Erythroblast (primary cell): ENCODE results near the gene HOMER1.
"Not testable (repeated sequence)": the region's sequence is repeated elsewhere in the genome, so short reads cannot be mapped to it uniquely, and the experiment has no call there.

ENCODE experiments used
- DNase-seq, 2 experiments: peaks; one replicate each; lab custom pipeline; 2025; lab: John Stamatoyannopoulos, UW
- GATA1 ChIP-seq: IDR thresholded peaks from 2 replicates; pipeline ENCODE4 v1.6.1; 2011; ENCODE audit warnings: low read depth, mild to moderate bottlenecking, control low read depth, low read length, moderate library complexity
- POLR2A ChIP-seq: IDR thresholded peaks from 2 replicates; pipeline ENCODE4 v1.6.1; 2011; ENCODE audit warnings: mild to moderate bottlenecking, low read length

The HOMER1 gene

DNA sequence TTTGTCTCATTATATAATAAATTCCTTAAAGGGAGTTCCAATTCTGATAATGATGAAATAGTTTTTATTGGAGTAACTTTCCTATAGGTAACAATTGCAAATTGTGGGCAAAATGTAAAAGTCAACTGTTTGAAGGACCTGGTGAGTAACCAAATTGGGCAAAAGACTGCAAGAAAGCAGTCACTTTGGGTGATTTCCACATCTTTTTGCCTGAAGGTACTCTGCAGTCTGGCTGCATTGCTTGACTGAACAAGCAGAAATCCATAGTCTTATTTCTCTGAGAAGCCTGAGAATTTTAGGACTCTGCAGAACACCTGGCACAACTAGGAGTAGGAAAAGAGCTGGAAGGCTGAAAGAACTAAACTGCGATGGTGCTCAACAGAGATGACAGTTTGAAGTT is 114.9 kb downstream of the HOMER1 start:
- no peak for DNase-seq
- TF ChIP-seq GATA1 (no peak), POLR2A (no peak)

DNA sequence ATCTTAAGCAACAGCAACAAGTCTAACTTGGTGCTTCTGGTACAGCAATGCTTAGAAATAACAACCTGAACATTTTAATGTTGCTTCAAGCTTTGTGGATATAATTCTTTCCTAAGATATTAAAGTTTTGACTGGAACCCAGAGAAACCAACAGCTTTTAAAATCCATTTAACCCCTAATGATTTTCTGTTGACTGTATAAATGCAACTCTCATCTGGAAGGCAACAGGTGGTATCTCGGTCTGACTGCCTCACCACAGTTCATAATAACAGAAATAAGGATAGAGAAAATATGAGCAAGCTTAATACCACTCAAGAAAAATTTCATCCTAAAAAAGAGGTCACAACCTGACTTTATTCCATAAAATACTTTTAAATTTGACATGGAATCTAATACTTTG is 116.9 kb downstream of the HOMER1 start:
- no peak for DNase-seq
- no peak for TF ChIP-seq POLR2A
- TF ChIP-seq GATA1 = no peak

DNA sequence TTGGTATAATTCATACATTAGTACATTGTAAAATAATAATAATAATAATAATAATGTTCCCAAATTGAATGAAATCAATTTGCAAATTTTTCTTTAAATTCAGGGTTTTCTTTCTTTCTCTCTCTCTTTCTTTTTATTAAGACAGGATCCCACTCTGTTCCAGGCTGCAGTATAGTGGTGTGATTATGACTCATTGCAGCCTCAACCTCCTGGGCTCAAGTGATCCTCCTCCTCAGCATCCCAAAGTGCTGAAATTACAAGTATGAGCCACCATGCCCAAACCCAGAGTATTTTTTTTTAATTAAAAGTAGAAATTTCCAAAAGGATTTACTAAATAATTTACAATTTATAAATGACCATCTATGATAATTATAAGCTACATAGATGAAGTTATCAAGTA is 117.7 kb downstream of the HOMER1 start:
- no peak for DNase-seq
- no peak for TF ChIP-seq GATA1
- no peak for TF ChIP-seq POLR2A

DNA sequence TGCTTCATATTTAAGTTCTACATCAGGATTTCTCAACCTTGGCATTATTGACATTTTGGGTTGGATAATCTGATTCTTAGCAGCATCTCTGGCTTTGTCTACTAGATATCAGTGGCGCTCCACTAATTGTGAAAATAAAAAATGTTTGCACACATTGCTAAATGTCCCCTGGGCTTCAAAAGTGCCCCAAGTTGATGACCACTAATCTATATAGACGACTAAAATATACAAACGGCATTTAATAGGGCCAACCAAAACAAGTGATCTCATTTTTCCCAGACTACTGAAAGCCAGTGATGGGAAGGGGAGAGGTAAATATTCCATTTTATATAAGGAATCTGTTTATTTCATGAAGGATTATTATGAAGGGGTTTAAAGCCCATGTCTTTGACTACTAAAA is 118.6 kb downstream of the HOMER1 start:
- TF ChIP-seq GATA1 = no peak
- no peak for TF ChIP-seq POLR2A
- no peak for DNase-seq

DNA sequence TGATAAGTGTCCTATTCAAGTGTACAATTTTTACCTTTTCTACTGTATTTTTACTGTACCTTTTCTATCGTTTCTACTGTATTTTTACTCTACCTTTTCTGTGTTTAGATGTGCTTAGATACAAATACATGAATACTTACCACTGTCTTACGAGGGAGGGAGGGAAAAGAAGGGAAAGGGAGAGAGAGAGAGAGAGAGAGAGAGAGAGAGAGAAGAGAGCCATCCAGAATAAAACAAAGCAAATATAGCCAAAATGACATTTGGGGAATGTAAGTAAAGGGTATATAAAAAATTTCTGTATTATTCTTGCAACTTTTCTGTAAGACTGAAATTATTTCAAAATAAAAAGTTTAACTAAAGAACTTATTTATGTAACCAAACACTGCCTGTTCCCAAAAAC is 121.2 kb downstream of the HOMER1 start:
- no peak for DNase-seq
- TF ChIP-seq GATA1 = no peak
- no peak for TF ChIP-seq POLR2A

DNA sequence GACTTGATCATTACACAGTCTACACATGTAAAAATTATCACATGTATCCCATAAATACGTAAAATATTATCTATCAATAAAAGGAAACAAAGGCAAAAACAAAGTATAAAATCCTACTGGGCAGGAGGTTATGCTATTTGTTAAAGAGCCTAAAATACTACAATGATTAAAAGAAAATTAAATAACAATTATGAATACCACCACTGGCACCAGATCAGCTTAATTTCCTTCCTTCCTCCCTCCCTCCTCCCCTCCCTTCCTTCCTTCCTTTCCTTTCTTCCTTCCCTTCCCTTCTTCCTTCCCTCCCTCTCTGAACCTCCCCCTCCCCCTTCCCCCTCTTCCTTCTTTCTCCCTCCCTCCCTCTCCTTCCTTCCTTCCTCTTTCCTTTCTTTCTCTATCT is 127.3 kb downstream of the HOMER1 start:
- TF ChIP-seq GATA1 = no peak
- no peak for TF ChIP-seq POLR2A

DNA sequence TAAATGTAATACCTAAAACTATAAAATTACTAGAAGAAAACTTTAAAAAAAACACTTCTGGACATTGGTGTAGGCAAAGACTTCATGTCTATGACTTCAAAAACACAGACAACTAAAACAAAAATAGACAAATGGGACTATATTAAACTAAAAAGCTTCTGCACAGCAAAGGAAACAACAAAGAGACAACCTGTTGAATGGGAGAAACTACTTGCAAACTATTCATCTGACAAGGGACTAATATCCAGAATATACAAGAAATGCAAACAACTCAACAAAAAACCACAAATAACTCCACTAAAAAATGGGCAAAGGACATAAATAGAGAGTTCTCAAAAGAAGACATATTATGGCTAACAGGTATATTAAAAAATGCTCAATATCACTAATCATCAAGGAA is 128.8 kb downstream of the HOMER1 start:
- DNase-seq = not testable (repeated sequence)

More for the DNA sequence above, 127.3 kb downstream of the HOMER1 start:
- DNase-seq = no peak

DNA sequence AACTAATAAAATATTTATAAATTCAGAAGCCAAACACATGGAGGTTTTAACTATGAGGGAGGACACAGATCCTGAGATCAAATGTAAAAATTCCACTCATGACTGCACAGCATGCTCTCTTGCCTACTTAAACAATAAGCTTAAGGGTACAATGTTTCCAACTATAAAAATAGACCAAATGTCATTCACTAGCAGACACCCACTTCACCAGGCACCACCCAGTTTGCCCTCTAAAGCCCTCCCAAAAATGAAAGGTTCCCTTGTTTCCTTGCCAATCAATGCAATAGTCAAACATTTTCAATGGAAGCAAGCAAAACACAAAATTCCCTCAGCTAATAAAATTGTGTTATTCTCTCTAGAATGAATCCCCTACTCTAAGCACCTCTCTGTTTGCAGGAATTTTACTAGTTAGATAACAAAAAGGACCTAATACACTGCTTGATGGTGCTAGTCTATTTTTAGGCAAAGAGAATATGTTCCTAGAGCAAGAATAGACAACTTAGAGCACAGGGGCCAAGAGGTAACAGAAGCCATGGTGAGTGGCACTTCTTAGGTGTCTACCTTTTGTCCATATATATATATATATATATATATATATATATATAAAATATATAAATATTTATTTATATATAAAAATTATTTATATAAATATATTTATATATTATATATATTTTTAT is 135.3 kb downstream of the HOMER1 start:
- no peak for TF ChIP-seq POLR2A
- TF ChIP-seq GATA1 = no peak
- no peak for DNase-seq

DNA sequence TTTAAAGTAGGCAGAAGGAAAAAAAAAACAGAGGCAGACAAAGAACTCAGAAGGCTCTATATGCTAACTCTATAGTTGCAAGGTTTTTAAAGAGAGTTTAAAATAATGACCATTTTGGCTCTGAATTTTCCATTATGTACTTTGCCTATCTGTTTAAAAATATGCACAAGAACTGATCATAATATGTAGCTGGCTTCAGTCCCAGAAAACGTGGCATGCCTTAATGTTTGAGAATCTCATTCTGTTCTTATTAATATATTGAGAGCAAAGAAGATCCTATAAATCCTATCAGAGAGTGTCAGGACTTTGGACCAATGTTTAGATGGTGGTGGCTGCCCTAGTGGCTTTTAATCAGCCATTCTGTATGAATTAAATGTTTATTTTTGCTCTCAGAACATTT is 156.5 kb downstream of the HOMER1 start:
- no peak for TF ChIP-seq GATA1
- TF ChIP-seq POLR2A = no peak
- no peak for DNase-seq

DNA sequence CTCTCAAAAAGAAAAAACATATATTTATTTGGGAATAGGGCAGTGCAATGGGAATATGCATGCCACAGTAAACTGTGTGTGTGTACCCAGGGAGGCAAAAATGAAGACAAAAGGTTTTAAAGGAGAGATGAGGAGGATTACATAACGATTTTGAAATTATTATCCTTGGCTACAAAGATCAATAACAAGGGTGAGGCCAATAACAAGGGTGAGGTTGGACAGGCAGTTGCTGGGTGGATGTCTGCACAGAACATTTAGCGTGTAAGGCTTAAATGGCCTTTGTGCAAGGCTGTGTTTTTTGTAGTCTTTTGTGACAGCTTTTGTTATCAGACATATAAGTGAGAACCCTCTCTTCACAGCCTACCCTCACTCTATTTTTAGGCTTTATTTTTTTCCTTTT is 164.1 kb downstream of the HOMER1 start:
- DNase-seq = no peak
- TF ChIP-seq POLR2A (no peak), GATA1 (no peak)

DNA sequence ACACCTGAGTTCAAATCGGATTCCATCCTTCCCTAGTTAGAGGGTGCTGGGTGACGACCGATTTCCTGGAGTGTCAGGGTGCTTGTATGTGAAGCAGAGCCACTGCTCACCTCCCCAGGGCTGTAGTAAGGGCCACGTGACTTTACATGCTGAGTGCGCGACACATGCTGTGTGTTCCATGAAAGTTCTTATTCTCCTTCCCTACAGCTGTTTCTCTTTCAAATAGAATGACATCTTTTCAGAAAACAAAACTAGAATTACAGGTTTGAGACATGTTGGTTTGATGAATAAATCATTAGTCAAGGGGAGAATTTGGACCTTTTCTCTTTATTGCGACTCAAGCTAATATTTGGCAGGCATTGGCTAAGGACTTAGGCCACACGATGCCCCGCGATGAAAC is 164.9 kb downstream of the HOMER1 start:
- TF ChIP-seq GATA1 = no peak
- no peak for TF ChIP-seq POLR2A
- DNase-seq = no peak

DNA sequence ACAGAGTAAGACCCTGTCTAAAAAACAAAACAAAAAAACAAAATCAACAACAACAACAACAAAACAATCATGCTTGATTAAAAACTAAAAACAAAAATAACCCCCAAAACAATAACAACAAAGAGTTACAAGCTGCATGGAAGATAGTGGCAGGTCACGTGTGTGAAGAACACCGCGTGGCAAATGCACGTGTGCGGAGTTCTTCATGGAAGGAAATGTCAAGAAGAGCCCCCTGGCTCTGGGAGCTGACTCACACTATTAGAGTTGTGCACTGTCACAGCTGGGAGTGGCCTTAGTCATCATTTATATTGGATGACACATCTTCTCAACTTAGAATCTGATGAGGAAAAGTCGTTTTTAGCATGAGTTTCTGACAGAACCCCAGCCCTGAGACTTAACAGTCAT is 167.5 kb downstream of the HOMER1 start:
- TF ChIP-seq POLR2A (no peak), GATA1 (no peak)
- peak; percentile 22 to 73 for DNase-seq

DNA sequence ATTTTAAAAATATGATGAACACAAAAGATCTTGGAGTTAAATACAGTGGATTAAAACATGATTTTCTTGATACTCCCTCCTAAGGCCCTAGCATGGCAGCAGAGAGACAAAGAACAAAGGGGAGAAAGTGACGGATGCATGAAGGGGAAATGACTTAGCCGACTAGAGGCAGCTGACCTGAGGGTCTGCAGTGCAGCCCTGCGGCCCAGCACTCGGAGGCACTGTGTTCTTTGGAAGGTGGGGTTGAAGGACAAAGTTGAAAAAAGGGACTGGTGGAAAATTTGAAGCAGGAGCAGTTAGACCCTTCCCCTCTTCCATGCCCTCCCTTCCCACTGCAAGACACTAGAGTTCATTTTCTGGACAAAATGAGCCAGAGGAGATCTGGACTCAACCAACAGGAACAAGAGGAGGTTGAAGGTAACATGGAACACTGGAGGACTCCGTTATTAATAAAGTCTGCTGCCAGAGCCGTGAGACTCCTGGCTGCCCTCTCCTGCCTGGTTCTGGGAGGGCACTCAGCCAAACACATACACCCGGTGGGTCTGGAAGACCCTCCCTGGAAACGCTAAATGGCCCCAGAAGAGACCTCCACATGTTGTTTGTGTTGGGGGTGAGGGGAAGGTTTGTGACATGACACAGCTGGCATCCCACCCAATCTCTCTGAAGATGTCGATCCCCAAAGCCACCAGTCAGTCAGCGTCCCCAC is 179.9 kb downstream of the HOMER1 start:
- DNase-seq = no peak
- no peak for TF ChIP-seq POLR2A
- no peak for TF ChIP-seq GATA1

DNA sequence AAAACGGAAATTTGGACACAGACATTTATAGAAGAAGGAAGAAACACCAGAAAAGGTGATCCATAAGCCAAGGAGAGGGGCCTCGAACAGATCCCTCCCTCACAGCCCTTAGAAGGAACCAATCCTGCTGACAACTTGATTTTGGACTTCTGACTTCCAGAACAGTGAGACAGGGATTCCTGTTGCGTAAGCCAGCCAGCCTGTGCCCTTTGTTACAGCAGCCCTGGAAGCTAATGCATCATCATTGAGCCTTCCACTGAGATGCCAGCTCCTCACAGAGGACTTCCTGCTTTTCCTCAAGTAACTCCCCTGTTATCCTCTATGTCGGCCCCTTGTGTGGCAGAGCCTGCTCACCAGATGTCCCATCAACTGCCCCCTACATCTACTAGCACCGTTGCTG is 183.9 kb downstream of the HOMER1 start:
- TF ChIP-seq GATA1 (no peak), POLR2A (no peak)
- DNase-seq = no peak

DNA sequence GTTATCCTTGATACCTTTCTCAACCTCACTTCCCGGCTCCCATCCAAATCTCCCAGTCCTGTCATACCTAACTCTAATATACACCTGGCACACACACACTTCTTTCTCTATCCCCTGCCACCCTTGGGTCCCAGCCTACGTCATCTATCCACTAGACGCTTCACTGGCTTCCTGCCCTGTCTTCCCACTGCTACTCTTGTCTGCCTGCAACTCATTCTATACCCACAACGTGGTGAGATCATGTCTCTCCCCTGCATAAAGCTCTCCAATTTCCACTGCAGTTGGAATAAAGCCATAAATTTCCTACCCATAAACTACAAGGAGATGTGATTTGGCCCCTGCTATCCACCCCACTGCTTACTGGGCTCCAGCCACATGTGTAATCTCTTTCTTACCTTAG is 184.5 kb downstream of the HOMER1 start:
- DNase-seq = no peak
- TF ChIP-seq GATA1 (no peak), POLR2A (no peak)
